Measurements from ENCODE around the gene CPVL. TPM values are rescaled to one million over a fixed set of nuclear protein-coding genes. Genes with fewer than 3 reads are reported as not detected.

CPVL gene
- total and polyA plus RNA-seq, 2 experiments from 2014 or later: 31.9 to 37.8 TPM

- TF ChIP-seq, protein P1, sequence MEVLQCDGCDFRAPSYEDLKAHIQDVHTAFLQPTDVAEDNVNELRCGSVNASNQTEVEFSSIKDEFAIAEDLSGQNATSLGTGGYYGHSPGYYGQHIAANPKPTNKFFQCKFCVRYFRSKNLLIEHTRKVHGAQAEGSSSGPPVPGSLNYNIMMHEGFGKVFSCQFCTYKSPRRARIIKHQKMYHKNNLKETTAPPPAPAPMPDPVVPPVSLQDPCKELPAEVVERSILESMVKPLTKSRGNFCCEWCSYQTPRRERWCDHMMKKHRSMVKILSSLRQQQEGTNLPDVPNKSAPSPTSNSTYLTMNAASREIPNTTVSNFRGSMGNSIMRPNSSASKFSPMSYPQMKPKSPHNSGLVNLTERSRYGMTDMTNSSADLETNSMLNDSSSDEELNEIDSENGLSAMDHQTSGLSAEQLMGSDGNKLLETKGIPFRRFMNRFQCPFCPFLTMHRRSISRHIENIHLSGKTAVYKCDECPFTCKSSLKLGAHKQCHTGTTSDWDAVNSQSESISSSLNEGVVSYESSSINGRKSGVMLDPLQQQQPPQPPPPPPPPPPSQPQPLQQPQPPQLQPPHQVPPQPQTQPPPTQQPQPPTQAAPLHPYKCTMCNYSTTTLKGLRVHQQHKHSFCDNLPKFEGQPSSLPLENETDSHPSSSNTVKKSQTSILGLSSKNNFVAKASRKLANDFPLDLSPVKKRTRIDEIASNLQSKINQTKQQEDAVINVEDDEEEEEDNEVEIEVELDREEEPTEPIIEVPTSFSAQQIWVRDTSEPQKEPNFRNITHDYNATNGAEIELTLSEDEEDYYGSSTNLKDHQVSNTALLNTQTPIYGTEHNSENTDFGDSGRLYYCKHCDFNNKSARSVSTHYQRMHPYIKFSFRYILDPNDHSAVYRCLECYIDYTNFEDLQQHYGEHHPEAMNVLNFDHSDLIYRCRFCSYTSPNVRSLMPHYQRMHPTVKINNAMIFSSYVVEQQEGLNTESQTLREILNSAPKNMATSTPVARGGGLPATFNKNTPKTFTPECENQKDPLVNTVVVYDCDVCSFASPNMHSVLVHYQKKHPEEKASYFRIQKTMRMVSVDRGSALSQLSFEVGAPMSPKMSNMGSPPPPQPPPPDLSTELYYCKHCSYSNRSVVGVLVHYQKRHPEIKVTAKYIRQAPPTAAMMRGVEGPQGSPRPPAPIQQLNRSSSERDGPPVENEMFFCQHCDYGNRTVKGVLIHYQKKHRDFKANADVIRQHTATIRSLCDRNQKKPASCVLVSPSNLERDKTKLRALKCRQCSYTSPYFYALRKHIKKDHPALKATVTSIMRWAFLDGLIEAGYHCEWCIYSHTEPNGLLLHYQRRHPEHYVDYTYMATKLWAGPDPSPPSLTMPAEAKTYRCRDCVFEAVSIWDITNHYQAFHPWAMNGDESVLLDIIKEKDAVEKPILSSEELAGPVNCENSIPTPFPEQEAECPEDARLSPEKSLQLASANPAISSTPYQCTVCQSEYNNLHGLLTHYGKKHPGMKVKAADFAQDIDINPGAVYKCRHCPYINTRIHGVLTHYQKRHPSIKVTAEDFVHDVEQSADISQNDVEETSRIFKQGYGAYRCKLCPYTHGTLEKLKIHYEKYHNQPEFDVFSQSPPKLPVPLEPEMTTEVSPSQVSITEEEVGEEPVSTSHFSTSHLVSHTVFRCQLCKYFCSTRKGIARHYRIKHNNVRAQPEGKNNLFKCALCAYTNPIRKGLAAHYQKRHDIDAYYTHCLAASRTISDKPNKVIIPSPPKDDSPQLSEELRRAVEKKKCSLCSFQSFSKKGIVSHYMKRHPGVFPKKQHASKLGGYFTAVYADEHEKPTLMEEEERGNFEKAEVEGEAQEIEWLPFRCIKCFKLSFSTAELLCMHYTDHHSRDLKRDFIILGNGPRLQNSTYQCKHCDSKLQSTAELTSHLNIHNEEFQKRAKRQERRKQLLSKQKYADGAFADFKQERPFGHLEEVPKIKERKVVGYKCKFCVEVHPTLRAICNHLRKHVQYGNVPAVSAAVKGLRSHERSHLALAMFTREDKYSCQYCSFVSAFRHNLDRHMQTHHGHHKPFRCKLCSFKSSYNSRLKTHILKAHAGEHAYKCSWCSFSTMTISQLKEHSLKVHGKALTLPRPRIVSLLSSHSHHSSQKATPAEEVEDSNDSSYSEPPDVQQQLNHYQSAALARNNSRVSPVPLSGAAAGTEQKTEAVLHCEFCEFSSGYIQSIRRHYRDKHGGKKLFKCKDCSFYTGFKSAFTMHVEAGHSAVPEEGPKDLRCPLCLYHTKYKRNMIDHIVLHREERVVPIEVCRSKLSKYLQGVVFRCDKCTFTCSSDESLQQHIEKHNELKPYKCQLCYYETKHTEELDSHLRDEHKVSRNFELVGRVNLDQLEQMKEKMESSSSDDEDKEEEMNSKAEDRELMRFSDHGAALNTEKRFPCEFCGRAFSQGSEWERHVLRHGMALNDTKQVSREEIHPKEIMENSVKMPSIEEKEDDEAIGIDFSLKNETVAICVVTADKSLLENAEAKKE (CRISPR knock-in tag; IDR thresholded peaks at IDR 0.05): no peak
- TF ChIP-seq ZNF114 (CRISPR knock-in tag; IDR thresholded peaks at IDR 0.05): no peak
- TF ChIP-seq CREB1 (CRISPR knock-in tag; IDR thresholded peaks at IDR 0.05; ENCODE audit: low read depth): no peak
- TF ChIP-seq, protein P2, sequence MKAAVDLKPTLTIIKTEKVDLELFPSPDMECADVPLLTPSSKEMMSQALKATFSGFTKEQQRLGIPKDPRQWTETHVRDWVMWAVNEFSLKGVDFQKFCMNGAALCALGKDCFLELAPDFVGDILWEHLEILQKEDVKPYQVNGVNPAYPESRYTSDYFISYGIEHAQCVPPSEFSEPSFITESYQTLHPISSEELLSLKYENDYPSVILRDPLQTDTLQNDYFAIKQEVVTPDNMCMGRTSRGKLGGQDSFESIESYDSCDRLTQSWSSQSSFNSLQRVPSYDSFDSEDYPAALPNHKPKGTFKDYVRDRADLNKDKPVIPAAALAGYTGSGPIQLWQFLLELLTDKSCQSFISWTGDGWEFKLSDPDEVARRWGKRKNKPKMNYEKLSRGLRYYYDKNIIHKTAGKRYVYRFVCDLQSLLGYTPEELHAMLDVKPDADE (IDR thresholded peaks at IDR 0.05): no peak
- TF ChIP-seq POLR2AphosphoS5 (IDR thresholded peaks at IDR 0.05; ENCODE audit: low read depth): no peak
- TF ChIP-seq EZH2phosphoT487 (IDR thresholded peaks at IDR 0.05; ENCODE audit: unreplicated experiment): no peak
- no peak for TF ChIP-seq NANOG (IDR thresholded peaks at IDR 0.05; ENCODE audit: borderline replicate concordance)
- TF ChIP-seq EZH2 (IDR thresholded peaks at IDR 0.05; ENCODE audit: low read depth, unreplicated experiment): no peak
- TF ChIP-seq STAT1 (IDR thresholded peaks at IDR 0.05; ENCODE audit: unreplicated experiment): no peak
- Histone ChIP-seq H3K9me2 (ENCODE audit: insufficient read depth) (no peaks in the 10 kb centered on the region), H3K27me3 (ENCODE audit: insufficient read depth) (no peaks in the 10 kb centered on the region), H3F3A (replicated peaks; ENCODE audit: low read depth) (no peaks in the 10 kb centered on the region), H3K4me3 (no peak overlapping the region), H3K36me3 (ENCODE audit: insufficient read depth) (no peaks in the 10 kb centered on the region), H3K4me1 (ENCODE audit: insufficient read depth) (peaks cover 9% of the 10 kb centered on the region; the same call in 1 of the 2 replicates), H3K79me2 (replicated peaks; ENCODE audit: insufficient read depth) (no peaks in the 10 kb centered on the region), H3K4me2 (no peak overlapping the region), H2AFZ (no peak overlapping the region), H4K20me1 (replicated peaks; ENCODE audit: insufficient read depth) (no peaks in the 10 kb centered on the region), H3K27ac (ENCODE audit: low read depth) (no peak overlapping the region)
- Mint-ChIP-seq H3K27me3 (ENCODE audit: insufficient read depth, low read depth, poor library complexity) (peaks cover 2% of the 10 kb centered on the region), H3K4me1 (peaks cover 16% of the 10 kb centered on the region), H3K36me3 (ENCODE audit: low read depth) (peaks cover 3% of the 10 kb centered on the region; the same call in 1 of the 3 replicates), H3K4me3 (no peak overlapping the region), H3K9me3 (no peaks in the 10 kb centered on the region), H3K27ac (no peak overlapping the region)
- ATAC-seq (no peak), DNase-seq (ENCODE audit: low spot score) (no peak)
Observed at GRCh38 chr7:29130096-29130495, 16.2 kb downstream of the CPVL start.
